Activated T-cell treated with anti-CD3 and anti-CD28 coated beads for 24 hours (primary cell): ENCODE data around the gene CCZ1.
"Not testable (repeated sequence)": the region's sequence is repeated elsewhere in the genome, so short reads cannot be mapped to it uniquely, and the experiment has no call there.

Experiments used
- DNase-seq: peaks from one replicate; pipeline ENCODE4 v3.0.0-alpha.2; 2020; ENCODE audit warnings: low read depth

CCZ1 gene

GRCh38 chr7:5898480-5899224, at the start of gene CCZ1:
CCZ1 (plus strand) TSS chr7:5898733; CDS start chr7:5898800, 67 bp downstream.
- peak; percentile 74 for DNase-seq

DNA sequence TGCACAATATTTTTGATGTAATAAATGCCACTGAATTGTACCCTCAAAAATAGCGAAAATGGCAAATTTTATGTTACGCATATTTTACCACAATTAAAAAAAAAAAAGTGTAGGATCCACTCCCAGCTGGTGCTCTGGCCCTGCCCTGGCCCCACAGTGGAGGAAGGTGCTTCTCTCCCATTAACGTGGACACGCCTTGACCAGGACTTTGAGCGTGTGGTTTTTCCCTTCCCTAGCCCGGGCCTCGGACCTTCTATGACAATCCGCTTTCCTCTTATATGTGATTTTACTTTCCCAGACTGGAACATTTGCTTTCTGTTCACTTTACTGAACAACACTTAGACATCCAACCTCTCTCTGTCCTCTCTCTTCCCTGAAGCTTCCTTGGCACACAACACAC, 47.6 kb upstream of the CCZ1 start:
- no peak for DNase-seq

GRCh38 chr7:5854738-5855137, 43.8 kb upstream of the CCZ1 start:
- no peak for DNase-seq

GRCh38 chr7:5857041-5857575, 41.4 kb upstream of the CCZ1 start:
- DNase-seq, result not testable (repeated sequence)

DNA sequence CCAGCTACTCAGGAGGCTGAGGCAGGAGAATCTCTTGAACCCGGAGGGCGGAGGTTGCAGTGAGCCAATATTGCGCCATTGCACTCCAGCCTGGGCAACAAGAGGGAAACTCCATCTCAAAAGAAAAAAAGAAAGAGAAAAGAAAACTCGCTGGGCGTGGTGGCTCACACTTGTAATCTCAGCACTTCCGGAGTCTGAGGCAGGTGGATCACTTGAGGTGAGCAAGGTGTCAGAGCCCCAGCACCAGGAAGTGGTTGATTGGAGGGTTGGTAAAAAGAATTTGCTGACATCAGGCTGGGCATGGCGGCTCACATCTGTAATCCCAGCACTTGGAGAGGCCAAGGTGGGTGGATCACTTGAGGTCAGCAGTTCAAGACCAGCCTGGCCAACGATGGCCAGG, 40.0 kb upstream of the CCZ1 start:
- not testable (repeated sequence) for DNase-seq

- DNase-seq, result not testable (repeated sequence)
These were observed 37.3 kb upstream of the CCZ1 start for GRCh38 chr7:5861281-5861680.

- DNase-seq, result not testable (repeated sequence)
These were observed 35.7 kb upstream of the CCZ1 start for GRCh38 chr7:5862753-5863366.

GRCh38 chr7:5865279-5865931, 33.1 kb upstream of the CCZ1 start:
- not testable (repeated sequence) for DNase-seq

DNA sequence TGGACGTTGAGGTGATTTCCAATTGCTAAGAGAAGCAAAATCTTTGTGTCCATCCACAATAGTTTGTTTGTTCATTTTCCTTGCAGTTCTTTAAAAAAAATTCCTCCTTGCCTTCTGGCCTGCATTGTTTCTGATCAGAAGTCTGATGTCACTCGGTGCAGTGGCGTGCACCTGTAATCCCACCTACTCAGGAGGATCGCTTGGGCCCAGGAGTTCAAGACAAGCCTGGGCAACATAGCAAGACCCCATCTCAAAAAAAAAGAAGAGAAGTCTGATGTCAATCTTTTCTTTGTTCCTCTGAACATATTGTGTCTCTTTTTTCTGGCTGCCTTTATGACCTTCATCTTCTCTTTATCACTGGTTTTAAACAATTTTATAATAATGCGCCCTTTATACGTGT, 31.5 kb upstream of the CCZ1 start:
- DNase-seq, result no peak

- DNase-seq, result not testable (repeated sequence)
These were observed 29.6 kb upstream of the CCZ1 start for GRCh38 chr7:5868928-5869341.

DNA sequence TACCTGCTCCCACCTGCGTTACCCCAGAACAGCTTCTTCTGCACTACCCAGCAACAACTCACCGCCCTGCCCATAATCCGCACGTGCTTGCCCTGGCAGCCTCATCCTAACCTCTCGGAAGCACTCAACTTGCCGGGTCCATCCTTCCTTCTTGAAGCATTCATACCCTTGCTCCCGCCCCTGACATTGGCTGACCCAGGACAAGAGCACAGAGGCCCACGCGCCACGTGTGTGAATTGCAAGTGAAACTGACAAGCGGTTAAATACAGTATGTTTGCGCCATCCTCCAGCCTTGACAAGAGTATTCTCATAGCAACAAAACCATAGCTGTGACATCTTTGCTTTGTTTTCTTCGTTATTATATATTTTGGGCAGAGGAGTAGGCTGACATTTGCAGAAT, 28.8 kb upstream of the CCZ1 start:
- DNase-seq, result no peak

GRCh38 chr7:5870311-5870710, 28.2 kb upstream of the CCZ1 start:
- DNase-seq, result no peak

DNA sequence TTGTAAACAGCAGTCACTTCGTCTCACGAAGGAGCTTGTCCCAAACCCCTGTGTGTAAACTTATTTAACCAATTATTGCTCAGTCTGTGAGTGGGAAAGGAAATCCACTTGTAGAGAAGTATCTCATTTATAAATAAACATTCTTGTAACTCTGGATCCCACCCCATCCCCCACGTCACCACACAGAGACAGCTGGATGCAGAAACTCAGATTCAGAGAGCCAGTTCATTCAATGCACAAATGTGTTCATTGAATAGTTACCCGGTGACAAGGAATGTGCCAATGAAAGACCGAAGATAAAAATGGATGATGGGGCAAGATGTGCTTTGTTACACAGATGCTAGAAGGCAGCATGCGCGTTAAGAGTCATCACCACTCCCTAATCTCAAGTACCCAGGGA, 26.2 kb upstream of the CCZ1 start:
- no peak for DNase-seq

- not testable (repeated sequence) for DNase-seq
These were observed 18.9 kb upstream of the CCZ1 start for GRCh38 chr7:5879591-5879990.

DNA sequence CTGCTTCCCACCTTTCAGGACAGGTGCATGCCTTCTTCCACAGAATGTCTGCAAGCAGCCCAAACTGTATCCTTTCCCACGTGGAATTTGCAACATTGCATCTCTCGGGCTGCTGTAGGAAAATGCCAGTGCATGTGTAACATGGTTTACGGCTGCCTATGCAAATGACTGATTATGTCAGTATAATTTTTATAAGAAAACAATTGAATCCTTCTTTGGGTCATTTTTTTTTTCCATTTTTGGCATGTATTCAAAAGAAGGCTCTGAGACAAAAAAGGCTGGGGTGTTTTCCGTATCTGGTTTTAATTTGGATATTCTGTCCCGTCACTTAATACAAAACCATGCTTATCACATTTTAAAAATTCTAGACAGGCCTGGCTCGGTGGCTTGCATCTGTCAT, 18.4 kb upstream of the CCZ1 start:
- not testable (repeated sequence) for DNase-seq

GRCh38 chr7:5884431-5884830, 14.1 kb upstream of the CCZ1 start:
- not testable (repeated sequence) for DNase-seq

GRCh38 chr7:5888021-5888420, 10.5 kb upstream of the CCZ1 start:
- not testable (repeated sequence) for DNase-seq

DNA sequence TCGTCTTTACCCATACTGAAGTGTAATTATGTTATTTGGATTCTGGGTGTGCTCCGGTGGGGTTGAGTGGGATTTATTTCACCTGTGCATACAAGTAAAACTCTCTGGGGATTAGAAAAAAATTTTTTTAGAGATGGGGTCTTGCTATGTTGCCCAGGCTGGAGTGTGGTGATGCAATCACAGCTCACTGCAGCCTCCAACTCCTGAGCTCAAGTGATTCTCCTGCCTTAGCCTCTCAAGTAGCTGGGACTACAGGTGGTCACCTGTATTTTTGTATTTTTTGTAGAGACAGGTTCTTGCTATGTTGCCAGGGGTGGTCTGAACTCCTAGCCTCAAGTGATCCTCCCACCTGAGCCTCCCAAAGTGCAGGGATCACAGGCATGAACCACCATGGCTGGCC, 8.3 kb upstream of the CCZ1 start:
- not testable (repeated sequence) for DNase-seq

DNA sequence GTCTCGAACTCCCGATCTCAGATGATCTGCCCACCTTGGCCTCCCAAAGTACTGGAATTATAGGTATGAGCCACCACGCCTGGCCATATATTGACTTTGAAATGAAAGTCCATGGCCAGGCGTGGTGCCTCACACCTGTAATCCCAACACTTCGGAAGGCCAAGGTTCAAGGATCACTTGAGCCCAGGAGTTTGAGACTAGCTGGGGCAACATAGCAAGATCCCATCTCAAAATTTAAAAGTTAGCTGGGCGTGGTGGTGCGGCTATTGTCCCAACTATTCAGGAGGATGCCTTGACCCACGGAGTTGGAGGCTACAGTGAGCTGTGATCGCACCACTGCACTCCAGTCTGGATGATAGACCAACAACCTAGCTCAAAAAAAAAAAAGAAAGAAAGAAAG, 6.0 kb upstream of the CCZ1 start:
- no peak for DNase-seq

DNA sequence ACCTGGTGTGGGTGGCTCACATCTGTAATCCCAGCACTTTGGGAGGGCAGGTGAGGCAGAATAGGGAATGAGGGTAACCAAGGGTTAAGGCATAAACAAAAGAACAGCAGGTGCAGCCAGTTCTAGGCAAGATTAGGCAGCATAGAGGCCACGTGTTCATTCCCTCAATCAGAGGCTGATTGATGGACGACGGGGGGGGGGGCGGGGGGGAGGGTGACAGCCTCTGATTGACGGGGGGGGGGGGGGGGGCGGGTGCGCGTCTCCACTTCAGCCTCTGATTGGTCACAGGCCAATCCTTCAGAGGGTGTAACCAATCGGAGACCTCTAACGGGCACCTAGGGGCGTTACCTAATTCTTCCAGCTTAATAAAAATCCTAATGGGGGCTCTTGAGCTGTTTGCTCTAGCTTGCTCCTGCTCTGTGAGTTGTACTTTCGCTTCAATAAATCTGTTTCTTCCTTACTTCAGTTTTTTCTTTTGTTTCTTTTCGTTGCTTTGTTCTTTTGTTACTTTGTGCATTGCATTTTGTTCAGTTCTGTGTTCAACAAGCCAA, 1.1 kb upstream of the CCZ1 start:
- DNase-seq, result not testable (repeated sequence)

DNA sequence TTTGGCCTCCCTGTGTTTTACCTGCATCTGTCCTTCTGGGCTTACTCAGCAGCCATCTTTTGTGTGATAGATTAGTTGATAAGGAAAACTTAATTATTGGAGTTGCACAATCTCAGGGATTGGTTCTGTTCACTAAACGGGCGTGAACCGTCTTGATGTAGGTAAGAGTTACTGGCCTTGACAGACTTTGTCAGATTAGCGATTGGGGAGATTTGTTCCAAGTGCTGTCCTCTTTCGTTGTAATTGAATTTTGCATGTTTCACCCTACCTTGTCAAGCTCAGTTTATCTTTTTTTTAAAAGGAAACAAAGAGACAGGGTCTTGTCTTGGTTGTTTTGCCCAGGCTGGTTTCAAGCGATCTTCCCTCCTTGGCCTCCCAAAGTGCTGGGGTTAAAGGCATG, 4.5 kb downstream of the CCZ1 start:
- not testable (repeated sequence) for DNase-seq

DNA sequence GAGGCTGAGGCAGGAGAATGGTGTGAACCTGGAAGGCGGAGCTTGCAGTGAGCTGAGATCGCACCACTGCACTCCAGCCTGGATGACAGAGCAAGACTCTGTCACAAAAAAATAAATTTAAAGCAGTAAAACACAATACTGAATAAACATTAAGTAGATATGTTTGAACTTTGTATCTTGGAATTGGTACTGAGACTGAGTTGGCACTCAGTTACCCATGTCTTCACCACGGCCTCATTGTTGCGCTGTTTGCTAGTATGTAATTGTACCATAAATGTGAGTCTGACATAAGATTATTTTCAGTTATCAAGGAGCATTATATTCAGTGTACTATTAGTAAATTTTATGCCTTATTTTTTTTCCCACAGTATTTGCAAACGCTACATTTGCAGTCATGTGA, 6.2 kb downstream of the CCZ1 start:
- DNase-seq, result not testable (repeated sequence)

GRCh38 chr7:5908835-5909234, 10.3 kb downstream of the CCZ1 start:
- DNase-seq, result not testable (repeated sequence)
